Measurements from ENCODE around the gene RDH12.
"Not testable (repeated sequence)": the region's sequence is repeated elsewhere in the genome, so short reads cannot be mapped to it uniquely, and the experiment has no call there.

Gene RDH12

GRCh38 chr14:67701492-67701891 is at the start of gene RDH12:
TSS of gene RDH12 (plus strand) at chr14:67701886. CDS start at chr14:67722643, 20,757 bp downstream.
- not testable (repeated sequence) for DNase-seq

- DNase-seq: no peak
Observed at GRCh38 chr14:67652189-67652588, 49.5 kb upstream of the RDH12 start.

DNA sequence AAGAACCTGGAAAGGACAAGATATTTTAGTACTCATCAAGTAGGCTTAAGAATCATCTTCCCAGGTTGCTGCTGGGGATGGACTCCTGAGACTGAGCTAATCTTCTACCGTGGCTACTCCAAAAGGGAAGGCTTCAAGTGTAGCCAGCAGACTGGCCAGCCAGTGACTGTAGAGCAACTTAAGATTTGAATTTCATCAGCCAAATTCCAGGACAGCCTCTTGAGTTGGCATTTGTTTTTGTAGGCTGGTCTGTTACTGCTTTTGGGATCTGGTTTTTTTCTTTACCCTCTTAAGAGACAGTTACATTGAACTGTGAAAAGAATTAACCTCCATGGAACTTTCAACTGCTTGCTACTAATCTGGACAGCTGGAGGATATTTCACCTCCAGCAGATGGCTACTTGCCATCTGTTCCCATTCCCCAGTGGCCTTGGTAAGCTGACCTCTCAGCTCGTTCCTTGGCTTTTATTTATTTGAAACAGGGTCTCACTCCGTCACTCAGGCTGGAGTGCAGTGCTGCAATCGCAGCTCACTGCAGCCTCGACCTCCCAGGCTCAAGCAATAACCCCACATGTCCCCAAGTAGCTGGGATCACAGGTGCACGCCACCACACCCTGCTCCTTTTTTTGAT is 47.9 kb upstream of the RDH12 start:
- no peak for DNase-seq

GRCh38 chr14:67663633-67664032 is 38.1 kb upstream of the RDH12 start:
- DNase-seq: no peak

DNA sequence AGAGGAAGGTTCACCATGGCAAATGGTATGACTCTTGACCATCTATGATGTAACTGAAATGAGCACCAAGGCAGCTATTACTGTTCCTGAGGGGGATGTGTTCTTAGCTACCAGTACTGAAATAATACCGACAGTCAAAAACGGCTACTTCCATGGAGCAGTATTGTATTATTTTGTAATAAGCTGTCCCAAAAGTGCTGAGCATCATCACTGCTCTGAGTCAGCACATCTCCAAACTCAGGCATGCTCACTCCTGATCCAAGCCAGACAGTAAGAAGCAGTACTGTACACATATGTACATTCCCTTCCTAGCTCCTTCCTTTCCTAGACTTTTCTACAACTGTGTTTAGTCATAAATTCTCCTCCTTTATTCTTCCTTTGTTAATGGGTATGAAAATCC is 35.8 kb upstream of the RDH12 start:
- DNase-seq: no peak

DNA sequence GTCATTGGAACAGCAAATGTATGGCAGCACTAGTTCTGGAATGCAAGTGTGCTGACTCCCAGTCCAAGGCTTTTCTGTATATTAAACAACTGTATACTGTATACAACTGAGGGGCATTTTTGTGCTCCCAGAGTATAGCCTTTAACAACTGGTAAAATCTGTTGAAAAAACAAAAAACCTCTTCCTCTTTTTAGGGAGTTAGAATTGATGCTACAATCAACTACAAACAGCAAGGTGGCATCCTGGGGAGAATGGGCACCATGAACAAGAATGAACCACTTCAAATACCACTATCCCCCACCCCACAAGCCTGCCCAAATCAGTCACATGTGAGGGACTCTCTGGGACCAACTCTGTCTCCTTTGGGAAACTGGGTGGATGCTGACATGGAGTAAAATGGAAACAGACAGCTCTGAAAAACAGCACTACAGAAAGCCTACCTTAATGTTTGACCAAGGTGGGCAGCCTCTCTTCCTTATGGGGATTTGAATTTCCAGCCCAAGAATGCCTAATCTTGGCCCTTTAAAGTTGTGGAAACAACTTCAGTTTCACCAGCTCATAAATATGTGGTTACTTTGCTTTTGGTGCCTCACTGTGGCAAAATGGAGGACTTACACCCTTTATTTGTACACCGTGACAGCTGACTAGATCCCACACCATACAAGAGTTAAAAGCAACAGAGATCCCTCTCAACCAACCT is 34.8 kb upstream of the RDH12 start:
- peak; percentile 44 for DNase-seq

GRCh38 chr14:67668559-67668958 is 33.1 kb upstream of the RDH12 start:
- no peak for DNase-seq

DNA sequence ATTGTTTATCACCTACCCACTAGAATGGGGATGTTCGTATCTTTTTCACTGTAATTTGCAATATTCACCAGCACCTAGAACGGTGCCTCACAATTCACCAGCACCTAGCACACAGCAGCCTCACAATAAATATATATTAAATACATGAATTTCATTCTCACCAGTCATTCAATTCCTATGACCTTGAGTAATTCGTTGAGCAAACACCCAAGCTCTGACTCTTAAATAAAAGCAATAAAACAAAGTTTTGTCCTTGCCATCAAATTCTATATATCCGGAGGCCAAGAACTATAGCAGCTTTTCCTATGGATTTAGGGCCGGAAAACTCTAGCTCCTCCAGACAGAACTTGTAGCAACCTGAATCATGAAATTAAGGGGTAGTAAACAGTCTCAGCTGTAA is 28.2 kb upstream of the RDH12 start:
- no peak for DNase-seq

- DNase-seq: peak; percentile 56
Observed at GRCh38 chr14:67674139-67674479, 27.6 kb upstream of the RDH12 start.

DNA sequence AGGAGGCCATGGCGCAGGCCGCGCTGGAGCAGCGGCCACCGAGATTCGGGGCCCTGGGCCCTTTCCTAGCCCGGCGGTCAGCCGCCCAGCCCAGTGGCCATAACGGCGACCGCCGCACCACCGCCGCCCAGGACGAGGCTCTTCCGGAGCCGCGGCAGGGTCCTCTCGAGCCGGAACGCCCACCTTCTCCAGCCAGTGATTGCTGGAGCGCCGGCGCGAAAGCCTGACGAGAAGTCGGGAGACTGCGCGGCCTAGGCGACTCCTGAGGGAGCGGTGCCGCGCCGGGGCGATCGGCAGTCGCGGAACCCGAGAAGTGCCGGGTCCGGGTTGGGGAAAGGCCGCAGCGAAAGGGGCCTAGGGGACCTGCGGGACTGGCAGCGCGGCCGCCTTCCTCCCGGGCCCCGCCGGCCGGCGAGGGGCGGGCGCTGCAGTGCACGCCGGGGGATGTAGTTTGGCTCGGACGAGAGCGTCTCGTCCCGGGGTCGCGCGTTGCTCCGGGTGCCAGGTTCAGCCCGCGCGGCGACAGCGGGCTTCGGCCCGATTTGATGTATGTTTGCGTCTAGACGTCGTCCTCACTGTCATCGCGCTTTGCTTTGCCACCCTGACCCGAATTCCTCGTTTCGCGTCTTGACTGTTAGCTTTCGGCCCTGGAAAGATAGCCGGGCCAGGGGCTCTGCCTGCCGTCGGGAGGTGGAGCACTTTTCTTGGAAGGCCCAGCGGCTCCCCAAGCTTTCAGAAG is 27.0 kb upstream of the RDH12 start, which contains the start of gene VTI1B:
Gene VTI1B (minus strand): TSS at position 153 of the 739 bp plus-strand sequence. CDS start 143 bp downstream, at position 10.
- peak; percentile 71 for DNase-seq

- no peak for DNase-seq
Observed at GRCh38 chr14:67675219-67675582, 26.5 kb upstream of the RDH12 start.

DNA sequence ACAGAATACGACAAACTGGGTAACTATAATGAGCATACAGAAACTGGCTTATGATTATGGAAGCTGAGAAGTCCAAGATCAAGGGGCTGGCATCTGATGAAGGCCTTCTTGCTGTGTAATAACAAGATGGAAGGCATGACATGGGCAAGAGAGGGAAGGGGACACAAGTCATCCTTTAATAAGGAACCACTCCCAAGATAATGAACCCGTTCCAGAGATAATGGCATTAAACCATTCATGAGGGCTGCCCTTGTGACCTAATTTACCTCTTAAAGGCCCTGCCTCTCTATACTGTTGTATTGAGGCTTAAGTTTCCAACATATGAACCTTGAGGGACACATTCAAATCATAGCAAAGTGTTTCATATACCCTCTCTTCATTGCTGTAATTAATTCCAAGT is 22.7 kb upstream of the RDH12 start:
- DNase-seq: no peak

DNA sequence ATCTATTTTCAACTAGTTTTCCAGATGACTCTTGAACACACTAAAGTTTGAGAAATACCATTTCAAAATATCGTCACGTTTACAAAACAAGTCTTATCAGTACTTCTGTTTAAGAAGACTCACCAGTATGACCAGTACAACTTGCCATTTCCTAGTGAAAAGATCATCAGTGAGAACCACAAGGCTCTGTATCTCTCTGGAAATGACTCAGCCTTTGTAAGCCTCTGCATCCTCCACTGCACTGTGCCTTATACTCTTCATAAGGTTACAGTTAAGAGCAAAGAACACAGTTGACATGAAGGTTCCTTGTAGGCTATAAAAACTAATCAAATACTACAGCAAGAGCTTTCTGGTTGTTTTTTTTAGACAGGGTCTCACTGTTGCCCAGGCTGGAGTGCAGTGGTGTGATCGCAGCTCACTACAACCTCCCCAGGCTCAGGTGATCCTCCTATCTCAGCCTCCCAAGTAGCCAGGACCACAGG is 21.5 kb upstream of the RDH12 start:
- DNase-seq: no peak

GRCh38 chr14:67680941-67681340 is 20.7 kb upstream of the RDH12 start:
- no peak for DNase-seq

GRCh38 chr14:67683842-67684241 is 17.8 kb upstream of the RDH12 start:
- no peak for DNase-seq

GRCh38 chr14:67690011-67690410 is 11.7 kb upstream of the RDH12 start:
- DNase-seq: no peak

DNA sequence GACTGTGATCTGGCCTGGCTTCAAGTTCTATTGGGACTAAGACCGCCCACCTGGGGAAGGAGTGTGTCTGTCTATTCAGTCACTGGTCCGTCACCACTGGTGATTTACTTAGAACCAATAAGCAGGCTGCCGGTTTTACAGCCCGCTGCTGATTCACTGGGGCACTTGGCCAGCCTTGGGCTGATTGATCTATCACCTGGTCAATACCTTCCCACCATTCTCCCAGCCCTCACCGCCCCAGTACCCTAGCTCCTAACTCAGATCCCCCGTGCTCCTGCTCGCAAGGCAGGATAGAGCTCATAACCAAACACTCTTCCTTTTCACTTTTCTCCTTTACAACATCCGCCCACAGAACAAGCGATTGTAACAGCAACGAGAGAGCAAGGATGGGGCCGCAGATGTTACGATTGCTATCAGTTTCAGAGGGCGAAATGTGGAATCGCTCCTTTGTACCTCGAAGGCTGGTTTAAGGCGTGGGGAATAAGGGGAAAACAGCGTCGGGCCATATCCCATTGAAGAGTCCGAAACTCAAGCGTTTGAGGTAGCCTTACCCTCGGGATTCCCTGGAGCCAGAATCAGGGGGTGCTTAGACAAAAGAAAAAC is 6.8 kb upstream of the RDH12 start:
- peak; percentile 88 for DNase-seq

- peak; percentile 87 for DNase-seq
Observed at GRCh38 chr14:67695394-67695949, 6.2 kb upstream of the RDH12 start, which contains the start of gene RDH11. TSS of gene RDH11 (minus strand) at chr14:67695764. CDS start at chr14:67695703, 61 bp downstream.

GRCh38 chr14:67697006-67697405 is 4.7 kb upstream of the RDH12 start:
- DNase-seq: no peak

DNA sequence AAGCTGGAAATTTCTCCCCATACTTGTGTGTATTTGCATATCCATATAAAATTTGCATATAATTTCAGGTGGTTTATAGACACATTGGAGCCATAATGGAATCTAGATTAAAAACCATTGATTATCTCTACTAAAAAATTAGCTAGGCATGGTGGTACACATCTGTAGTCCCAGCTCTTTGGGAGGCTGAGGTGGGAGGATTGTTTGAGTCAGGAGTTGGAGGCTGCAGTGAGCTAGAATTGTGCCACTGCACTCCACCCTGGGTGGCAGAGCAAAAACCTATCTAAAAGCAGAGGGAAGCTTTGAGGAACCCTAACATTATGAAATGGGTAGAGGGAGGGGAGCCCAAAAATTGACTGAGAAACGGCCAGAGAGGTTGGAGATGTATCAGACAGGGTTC is 3.5 kb upstream of the RDH12 start:
- DNase-seq: no peak

GRCh38 chr14:67703997-67704396 is 2.3 kb downstream of the RDH12 start:
- DNase-seq: no peak

DNA sequence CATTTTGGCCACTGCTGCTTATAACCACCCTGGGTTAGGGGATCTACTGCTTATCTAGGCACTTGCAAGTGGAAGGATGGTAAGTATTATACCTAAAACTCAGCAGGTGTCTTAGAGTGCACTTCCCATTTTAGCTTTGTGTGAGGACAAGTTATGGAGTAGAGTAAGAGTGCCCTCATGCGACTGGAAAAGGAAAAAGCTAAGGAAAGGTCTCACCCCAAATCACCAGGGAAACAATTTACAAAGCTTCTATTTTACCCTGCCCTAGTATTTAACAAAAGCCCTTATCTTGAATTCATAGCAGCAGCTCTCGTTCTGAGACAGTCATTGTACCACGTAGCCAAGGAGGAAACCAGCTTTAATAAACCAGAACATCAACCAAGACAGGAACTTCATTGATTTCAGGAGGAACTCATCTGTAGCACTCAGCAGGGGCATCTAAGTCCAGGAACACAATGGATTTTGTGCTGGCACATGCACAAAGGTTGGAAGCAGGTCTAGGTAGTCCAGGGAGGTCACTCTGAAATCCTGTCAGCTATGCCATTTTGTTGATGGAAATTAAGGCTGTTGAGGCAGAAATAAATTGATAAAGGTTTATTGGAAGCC is 2.9 kb downstream of the RDH12 start:
- DNase-seq: peak; percentile 78

- DNase-seq: no peak
Observed at GRCh38 chr14:67705211-67705610, 3.5 kb downstream of the RDH12 start.
